Right kidney (tissue), 1 donor: Measurements from ENCODE around the gene CHRM1.
"Not testable (repeated sequence)": the region's sequence is repeated elsewhere in the genome, so short reads cannot be mapped to it uniquely, and the experiment has no call there.

Source experiments
- DNase-seq: peaks from one replicate; pipeline ENCODE4 v3.0.0-alpha.2; 2016

CHRM1 gene

DNA sequence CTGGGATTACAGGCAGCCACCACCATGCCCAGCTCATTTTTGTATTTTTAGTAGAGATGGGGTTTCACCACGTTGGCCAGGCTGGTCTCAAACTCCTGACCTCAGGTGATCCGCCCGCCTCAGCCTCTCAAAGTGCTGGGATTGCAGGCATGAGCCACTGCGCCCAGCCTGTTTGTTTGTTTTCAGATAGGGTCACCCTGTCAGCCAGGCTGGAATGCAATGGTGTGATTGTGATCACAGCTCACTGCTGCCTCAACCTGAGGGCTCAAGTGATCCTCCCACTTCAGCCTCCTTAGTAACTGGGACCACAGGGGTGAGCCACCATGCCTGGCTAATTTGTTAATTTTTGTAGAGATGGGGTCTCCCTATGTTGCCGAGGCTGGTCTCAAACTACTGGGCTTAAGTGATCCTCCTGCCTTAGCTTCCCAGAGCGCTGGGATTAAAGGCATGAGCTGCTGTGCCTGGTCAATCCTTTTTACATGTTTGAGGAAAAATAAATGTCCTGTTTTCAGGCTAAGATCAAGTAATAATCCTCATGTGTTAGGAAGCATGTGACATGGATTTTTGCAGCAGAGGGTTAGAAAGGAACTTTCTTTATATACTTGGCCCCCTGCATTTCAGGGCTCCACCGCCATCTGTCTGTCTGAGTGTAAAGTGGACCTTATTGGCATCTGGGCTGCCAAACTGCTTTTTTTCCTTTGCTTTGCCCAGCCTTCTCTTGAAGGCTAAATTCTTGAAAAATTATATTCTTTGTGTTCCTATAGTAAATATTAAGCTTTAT lies 45.3 kb downstream of the CHRM1 start:
- DNase-seq: no peak

DNA sequence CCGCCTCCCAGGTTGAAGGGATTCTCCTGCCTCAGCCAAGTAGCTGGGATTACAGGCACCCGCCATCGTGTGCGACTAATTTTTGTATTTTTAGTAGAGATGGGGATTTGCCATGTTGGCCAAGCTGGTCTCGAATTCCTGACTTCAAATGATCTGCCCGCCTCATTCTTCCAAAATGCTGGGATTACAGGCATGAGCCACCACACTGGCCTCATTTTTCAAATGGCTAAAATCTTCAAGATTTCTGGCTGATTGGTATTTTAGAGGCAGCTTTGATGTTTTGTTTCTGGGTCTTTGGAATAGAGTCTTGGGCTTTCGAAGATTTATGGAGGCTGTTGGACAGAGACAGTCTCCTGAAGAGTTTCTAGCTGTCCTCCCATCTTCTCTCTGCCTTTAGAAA lies 46.3 kb downstream of the CHRM1 start:
- no peak for DNase-seq

DNA sequence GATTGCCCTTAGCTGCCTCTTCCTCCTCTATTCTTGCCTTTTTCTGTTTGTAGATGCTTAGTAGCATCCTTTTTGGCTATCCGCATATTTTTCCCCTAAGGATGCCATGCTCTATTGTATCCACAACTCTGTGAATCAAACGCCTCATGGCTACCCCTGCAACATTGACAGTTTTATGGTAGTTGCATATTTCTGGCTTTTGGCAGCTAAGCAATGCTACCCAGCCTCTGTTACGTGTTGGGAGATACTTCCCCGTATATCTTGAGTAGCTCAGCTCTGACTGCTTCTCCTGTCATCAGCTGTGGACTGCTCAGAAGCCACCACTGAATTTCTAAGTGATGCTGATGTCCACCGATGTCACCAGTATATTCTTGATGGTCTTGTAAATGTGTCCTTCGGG lies 55.5 kb downstream of the CHRM1 start:
- DNase-seq: no peak

DNA sequence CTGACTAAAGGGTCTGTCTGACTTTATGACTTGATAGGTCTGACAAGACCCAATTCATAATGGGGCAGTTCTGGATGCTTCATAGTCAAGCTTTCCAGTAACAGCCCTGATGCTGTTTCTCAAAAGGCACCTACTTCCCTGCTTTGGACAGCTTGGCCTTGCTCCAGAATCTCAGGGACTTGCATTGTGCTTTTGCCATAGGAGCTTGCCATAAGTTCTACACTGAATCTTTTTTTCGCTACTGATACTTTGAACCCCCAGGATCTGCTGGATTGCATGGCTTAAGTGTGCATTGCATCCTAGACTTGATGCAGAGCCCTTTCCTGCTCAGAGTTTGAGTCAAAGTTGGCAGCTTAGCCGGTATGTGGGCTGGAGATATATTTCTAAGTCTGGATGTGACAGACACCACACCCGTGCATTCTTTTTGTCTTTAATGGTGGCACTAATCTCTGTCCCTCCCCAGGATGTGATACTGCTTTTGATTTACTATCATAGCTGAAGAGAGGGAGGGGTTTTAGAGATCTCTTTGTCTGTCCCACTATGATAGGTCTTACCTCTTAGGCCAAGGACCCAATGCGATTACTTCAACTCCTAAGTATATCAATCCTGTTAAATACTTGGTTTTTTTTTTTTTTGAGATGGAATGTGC lies 57.4 kb downstream of the CHRM1 start:
- no peak for DNase-seq

DNA sequence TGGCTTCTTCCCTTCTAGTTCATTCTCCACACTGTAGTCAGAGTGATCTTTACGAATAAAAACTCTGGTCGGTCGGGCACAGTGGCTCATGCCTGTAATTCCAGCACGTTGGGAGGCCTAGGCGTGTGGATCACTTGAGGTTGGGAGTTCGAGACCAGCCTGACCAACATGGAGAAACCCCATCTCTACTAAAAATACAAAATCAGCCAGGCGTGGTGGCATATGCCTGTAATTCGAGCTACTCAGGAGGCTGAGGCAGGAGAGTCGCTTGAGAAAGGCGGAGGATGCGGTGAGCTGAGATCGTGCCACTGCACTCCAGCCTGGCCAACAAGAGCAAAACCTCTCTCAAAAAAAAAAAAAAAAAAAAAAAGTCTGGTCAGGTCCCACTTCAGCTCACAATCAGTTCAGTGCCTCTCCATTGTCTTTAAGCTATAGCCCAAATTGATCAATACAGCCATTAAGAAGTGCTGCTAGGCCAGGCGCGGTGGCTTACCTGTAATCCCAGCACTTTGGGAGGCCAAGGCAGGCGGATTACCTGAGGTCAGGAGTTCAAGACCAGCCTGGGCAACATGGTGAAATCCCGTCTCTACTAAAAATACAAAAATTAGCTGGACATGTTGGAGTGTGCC lies 59.5 kb downstream of the CHRM1 start:
- not testable (repeated sequence) for DNase-seq

DNA sequence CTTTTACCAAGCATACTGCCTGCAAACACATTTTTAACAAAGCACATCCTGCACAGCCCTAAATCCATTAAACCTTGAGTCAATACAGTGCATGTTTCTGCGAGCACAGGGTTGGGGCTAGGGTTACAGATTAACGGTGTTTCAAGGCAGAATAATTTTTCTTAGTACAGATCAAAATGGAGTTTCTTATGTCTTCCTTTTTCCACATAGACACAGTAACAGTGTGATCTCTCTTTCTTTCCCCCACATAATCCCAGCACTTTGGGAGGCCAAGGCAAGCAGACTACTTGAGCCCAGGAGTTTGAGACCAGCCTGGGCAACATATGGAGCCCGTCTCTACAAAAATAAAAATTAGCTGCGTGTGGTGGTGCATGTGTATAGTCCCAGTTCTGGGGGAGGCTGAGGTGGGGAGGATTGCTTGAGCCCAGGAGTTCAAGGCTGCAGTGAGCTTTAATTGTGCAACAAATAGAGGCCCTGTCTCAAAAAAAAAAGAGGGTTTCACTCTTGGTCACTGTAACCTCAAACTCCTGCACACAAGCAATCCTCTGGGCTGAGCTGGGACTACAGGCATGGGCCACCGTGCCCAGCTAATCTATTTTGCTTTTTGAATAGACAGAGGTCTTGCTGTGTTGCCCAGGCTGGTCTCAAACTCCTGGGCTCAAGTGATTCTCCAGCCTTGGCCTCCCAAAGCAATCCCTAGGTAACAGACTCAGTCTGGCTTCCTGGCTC lies 60.2 kb downstream of the CHRM1 start:
- no peak for DNase-seq

DNA sequence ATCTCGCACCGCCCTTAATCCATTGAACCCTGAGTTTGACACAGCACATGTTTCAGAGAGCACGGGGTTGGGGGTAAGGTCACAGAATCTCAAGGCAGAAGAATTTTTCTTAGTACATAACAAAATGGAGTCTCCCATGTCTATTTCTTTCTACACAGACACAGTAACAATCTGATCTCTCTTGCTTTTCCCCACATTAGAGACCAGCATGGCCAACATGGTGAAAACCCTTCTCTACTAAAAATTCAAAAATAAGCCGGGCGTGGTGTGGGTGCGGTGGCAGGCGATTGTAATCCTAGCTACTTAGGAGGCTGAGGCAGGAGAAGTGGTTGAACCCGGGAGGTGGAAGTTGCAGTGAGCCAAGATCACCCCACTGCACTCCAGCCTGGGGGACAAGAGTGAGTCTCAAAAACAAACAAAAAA lies 61.9 kb downstream of the CHRM1 start:
- DNase-seq: not testable (repeated sequence)
